HG02840 (cell line): ENCODE data around the gene BAZ1B.

Source experiments
- ATAC-seq: cut with Tn5 transposase; IDR thresholded peaks from one replicate; pipeline ENCODE4 v1.9.1; 2021; ENCODE audit warnings: mild to moderate bottlenecking, moderate library complexity, moderate number of reproducible peaks; ENCODE audit not compliant: unreplicated experiment, low FRiP score

The BAZ1B gene

DNA sequence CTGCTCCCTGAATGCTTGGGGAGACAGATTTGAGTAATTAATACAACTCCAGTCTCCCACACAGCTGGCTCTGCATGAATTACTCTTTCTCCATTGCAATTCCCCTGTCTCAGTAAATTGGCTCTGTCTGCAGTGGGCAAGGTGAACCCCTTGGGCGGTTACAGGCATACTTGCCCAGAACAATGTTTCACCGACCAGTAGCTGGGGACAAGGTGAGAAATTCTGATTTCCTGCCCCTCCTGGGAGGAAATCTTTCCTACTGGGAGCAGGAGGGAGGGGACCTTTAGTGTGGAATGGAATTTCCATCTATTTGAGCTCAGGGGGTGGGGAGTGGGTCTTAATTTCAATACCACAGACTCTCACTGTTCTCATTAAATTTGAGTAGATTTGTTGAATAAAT, 130.7 kb downstream of the BAZ1B start:
- no peak for ATAC-seq
